Fibroblast of skin of scalp (primary cell): ENCODE data around the gene IGSF23. TPM values are rescaled to one million over a fixed set of nuclear protein-coding genes. Genes with fewer than 3 reads are reported as not detected.
A peak's percentile ranks its signal among the peaks of the same experiment; 100 is the strongest.

Experiments
- DNase-seq: peaks from one replicate; pipeline ENCODE4 v3.0.0-alpha.2; 2013
- polyA plus RNA-seq, 2 experiments: library from polyadenylated mRNA; unstranded; fragments of 120-200 nt; gene quantifications; one replicate each; pipeline ENCODE4 v1.2.1, GENCODE V29; 2013; ENCODE audit not compliant: insufficient read length in 2 of 2

Gene IGSF23, protein sequence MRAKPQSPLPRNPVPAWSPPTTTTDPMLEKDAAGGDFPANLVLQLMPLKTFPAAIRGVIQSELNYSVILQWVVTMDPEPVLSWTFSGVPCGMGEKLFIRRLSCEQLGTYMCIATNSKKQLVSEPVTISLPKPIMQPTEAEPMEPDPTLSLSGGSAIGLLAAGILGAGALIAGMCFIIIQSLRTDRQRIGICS
- 0.24 TPM for polyA plus RNA-seq (2013, experiment 1 of 2; ENCODE audit: insufficient read length)
- not detected for polyA plus RNA-seq (2013, experiment 2 of 2; ENCODE audit: insufficient read length)

DNA sequence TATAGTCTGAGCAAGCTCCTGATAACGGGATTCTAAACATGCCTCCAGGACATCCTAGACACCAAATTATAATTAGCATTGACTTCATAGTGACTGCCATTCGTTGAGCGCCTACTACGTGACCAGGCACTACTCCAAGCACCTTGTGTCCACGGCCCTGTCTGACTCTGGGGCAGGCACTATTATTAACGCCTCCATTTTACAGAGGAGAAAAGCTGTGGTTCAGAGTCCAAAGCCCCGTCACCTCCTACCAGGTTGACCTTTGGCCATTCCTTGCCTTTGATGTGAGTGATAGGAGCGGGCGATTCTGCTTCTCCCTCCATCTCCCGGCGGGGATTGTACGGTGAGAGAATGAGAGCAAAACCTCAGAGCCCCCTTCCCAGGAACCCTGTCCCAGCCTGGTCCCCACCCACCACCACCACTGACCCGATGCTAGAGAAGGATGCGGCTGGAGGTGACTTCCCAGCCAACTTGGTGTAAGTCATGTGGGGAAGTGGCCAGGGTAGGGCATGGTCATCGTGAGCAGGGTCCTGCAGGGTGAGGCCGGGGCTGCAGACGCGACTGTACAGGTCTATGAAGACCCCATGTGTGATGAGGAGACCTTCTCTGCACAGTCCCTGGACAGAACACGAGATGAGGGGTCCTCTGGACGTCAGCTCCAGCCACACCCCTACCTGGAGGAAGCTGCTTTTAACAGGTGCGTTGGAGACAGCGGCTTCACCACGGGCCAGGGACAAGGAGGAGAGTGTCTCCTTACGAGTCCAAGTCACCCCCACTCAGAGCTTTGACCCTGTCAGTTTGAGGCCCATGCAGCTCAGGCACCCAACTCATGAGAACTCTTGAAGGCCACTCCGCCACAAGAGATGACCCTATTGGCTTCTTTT lies at the start of gene IGSF23:
TSS of gene IGSF23 (plus strand) at position 269 of the 884 bp plus-strand sequence. CDS start at position 352, 83 bp downstream.
- DNase-seq, result no peak

DNA sequence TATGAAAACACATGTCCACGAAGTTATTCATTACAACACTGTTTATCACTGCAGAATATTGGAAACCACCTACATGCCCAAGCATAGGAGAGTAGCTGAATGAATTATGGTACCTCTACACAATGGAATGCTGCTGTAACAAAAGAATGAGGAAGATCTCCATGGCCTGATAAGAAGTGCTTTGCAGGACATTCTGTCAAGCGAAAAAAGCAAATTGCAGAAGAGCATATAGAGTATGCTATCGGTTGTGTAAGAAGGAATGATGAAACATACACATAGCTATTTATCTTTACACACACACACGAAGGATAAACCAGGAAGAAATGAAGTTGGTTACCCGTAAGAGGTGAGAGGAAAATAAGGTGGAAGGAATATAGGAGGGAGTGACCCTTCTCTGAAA lies 46.4 kb upstream of the IGSF23 start:
- no peak for DNase-seq

DNA sequence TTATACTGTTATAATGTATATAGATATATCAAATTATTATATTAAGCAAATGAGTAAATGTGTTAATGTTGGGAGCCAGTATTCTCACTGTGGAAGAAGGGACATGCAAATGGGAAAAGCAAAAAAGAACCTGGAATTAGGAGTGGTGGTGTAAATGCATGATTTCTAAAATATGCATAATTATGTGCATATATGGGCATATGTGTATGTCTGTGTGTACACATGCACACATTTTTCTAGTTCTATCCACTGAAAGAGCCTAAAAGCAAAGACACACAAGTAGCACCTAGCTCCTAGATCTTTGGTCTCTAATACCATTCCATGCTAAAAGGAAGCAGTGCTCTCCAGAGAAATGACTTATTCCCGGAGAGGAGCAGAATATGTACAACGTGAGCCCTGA lies 45.6 kb upstream of the IGSF23 start:
- DNase-seq, result no peak

DNA sequence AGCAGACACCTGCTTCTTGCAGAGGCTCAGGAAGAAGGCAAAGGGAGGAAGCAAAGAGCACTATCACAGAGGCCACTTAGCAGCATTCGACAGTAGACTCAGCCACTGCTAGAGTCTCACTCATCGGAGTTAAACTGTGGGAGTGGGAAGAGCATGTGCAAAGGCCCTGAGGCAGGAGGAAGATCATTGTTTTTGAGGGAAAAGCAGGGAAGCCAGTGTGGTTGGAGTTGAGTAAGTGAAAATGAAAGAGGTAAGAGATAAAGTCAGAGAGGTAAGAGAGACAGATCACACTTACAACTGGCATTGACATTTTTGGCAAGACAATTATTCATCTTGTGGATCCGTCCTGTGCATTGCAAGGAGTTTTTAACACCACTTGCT lies 42.8 kb upstream of the IGSF23 start:
- no peak for DNase-seq

DNA sequence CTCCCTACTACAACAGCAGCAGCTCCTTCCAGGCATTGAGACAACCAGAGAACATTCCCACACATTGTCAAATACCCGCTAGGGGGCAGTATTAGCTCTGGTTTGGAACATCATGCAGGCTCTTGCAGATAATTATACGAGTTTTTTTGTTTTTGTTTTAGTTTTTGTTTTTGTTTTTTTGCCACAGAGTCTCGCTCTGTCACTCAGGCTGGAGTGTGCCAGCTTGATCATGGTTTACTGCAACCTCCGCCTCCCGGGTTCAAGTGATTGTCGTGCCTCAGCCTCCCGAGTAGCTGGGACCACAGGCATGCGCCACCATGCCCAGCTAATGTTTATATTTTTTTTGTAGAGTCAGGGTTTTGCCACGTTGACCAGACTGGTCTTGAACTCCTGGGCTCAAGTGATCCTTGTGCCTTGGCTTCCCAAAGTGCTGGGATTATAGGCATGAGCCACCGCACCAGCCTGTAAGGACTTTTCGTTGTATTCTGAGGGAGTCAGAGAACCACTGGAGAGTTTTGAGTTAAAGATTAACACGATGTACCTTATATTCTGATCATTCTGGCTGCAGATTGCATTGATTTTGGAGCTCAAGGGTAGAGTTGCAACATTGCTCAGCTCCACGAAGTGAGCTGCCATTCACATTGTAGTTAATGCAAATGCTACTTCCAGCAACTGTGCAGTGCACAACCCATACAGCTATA lies 42.2 kb upstream of the IGSF23 start:
- DNase-seq, result peak; percentile 81

DNA sequence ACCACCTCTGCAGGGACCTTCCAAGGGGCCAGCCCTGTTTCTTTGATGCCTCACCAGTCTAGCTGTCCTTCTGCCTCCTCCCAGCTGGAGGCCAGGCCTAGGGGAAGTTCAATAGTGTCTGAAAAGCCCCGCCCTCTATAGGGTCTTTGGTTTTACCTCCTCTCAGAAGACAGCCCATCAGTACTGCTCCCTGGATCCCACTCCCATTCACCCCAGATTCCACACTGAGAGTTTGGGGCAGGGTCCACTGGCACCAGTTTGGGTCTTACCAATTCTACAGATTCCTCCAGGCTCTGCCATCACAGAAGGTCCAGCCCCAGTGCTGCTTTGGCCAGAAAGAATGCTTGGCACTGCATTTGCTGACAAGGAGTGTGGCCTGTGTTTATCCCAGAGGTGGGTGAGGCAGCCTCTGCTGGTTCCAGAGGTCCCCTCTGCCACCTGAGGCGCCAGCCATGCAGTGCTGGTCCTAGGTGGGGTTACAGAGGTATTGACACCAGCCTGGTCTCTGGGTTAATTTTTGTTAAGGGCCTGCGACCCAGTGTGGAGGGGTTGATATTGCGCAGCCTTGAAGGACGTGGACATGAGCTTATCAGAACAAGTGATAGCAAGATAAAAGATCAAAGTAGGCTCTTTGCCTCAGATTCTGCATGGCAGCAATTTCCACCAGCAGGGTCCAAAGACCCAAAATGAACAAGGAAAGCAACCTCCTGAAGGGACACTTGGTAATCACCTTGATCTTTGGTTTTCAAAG lies 41.4 kb upstream of the IGSF23 start:
- no peak for DNase-seq

DNA sequence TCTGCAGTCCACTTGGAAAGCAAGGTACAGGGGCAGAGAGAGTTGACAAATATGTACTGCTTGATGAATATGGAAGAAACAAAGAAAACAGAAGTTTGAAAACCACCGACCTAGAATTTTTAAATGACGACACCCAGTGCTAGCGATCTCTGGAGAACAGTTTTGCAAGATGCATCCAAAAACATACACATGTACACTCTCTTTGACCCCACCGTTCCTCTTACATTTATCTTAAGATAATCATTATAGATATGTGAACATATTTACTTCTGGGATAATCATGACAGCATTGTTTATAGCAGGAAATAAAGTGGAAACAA lies 40.8 kb upstream of the IGSF23 start:
- no peak for DNase-seq

DNA sequence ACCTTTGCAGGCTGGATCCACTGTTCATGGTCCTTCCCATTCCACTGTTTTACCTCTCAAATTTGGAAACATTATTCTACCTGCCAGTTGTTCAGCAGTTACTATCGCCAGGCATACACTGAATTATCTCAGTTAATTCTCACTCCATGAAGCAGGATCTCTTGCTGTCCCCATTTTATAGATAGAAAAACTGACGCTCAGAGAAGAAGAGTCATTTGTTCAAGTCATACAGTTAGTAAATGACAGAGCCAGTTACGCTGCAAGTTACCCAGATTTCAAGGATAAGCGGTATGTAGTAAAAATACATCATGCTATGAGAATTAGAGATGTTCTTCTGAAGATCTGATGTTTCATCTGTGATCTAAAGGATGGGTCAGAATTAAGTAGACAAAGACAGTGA lies 40.2 kb upstream of the IGSF23 start:
- no peak for DNase-seq

DNA sequence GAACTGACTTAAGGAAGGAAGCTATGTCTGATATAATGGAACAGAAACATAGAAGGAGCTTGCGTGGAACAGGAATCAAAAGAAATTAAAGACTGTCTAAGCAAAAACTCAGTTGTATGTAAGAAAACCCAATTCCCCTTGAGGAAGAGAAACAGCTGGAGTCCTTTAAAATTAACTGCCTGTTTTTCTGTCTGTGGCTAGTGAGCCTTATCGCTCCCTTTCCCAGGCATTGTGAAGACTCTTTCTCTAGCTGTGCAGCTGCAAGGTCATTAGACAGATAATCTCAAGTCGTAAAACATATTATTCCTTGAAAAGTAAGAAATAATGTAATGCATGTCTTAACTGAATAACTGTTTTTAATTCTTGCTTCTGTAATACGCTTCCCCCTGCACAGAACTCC lies 39.7 kb upstream of the IGSF23 start:
- no peak for DNase-seq

DNA sequence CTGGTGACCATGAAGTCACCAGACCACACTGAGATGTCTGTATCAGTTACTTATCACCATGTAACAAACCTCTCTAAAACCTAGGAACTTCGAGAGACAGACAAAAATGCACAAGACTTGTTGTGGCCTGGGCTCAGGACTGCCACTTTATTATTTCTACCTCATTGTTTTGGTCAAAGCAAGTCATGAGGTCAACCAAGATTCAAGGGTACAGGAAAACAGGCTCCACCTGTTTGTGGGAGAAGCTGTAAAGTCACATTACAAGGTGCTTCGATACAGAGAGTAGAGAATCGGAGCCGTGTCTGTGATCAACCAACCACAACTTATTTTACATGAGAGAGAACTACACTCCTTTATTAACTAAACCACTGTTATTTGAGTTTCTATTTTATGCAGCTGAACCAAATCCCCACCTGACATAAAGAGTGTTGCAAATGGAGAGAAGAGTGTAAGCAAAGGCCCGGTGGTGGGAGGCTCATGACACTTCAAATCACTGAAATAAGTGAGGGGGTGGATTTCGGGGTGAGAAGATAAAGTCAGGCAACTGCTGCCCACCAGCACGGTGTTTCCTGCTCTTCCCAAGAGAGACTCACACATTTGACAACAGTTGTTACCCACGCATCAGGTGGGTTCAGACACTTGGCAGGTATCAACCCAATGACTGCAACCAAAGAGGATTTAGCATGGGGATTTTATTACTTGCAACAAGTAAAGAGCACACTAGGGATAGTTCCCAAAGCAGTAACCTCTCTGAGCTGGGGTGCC lies 39.0 kb upstream of the IGSF23 start:
- DNase-seq, result no peak

DNA sequence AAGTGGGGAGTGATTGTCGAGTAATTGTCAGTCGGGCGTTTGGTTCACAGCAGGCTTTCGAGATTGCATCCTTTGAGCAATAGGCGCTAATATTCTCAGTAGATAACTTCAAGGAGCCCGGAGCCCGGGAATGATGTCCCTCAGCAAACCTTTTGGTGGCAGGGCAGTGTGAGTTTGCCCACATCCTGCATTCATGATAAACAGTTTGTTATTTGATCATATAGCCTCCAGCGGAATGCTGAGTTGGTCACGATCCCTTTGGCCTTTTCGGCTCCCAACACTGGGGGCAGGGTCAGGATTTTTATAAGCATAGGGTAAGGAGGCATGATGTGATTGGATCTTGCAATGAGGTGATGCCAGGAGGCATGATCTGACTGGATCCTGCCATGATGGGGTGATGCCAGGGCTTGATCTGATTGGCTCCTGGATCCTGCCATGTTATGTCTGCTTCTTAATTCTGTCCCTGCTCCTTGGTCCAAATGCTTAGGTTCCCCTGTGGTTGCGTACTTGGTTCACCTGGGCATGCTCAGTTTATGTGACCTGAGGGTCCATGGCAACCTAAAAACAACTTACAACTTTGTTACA lies 38.2 kb upstream of the IGSF23 start:
- DNase-seq, result no peak

DNA sequence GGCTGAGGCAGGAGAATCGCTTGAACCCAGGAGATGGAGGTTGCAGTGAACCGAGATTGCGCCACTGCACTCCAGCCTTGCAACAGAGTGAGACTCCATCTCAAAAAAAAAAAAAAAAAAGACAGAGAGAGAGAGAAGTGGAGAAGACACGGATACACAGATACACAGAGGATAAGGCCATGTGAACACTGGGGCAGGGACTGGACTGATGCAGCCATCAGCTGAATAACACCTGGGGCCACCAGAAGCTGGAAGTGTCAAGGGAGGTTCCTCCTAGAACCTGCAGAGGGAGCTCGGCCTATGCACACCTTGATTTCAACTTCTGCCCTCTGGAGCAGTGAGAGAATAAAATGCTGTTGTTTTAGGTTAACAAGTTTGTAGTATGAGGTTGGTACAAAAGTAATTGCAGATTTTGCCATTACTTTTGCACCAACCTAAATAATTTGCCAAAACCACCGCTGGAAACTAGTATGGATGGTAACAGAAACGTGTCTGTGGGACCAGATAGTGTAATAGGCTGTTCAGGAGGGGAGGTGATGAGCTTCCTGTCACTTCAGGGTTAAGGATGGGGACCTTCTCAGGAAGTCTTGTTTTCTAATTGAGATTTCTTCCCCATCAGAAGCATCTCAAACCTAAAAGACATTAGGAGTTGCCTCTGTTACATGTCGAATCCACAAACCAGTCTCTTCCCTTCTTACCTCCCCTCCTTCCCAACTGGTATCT lies 36.4 kb upstream of the IGSF23 start:
- peak; percentile 37 for DNase-seq

DNA sequence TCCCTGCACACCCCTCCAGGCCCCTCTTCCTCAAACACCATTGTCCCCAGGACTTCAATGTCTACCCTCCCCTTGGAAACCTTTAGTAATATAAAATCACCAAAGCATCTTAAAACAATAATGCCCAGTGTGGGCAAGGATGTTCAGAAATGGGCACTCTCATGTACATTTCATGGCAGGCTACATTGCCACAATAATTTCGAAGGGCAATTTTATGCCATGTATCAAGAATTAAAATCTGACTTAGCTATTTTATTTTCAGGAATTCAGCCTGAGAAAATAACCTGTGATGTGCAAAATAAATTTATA lies 35.8 kb upstream of the IGSF23 start:
- no peak for DNase-seq

DNA sequence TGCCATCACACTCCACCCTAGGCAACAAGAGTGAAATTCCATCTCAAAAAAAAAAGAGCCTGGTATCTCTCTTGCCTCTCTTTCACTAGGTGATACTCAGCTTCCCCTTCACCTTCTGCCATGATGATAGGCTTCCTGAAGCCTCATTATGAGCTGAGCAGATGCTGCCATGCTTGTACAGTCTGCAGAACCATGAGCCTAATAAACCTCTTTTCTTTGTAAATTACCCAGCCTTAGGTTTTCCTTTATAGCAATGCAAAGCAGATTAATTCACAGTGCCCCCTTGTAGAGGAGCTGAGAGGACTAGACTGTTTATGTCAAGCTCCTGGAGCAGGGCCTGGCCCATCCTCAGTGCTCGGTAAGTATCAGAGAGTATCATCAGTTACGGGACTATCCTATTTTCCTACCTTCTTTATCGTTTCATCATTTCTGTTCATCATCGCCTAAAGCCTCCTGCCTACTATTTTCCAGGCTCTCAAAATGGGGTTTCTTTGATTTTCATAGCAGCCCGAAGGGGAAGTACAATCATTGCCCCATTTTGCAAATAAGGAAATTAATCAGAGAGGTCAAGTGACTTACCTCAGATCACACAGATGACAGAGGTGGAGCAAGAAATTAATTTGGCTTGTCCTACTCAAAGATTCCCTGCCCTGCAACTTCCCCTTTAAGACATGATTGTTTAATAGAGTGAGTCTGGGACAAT lies 33.5 kb upstream of the IGSF23 start:
- no peak for DNase-seq

DNA sequence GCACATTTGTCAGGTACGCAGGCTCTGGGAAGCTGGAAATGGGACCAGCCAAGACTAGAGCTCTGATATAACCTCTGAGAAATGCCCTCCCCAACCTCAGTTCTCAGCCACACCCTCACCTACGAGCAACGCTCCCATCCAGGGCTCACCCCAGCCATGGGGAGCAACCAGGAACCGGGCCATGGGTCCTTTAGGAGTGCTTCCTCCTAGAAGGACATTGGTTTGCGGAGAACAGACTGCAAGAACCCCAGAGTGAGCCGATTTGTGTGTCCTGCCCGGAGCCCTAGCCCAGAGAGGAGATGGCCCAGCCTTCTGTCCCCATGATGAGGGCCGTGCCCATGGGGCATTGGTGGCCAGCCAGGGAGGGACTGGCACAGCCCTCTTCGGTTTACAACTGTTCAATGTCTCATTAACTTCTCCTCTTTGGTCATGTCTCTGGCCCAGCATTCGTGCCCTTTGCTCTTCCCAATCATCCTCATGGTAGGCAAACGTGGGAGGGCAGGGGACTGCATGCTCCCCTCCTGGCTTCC lies 32.9 kb upstream of the IGSF23 start:
- DNase-seq, result no peak

DNA sequence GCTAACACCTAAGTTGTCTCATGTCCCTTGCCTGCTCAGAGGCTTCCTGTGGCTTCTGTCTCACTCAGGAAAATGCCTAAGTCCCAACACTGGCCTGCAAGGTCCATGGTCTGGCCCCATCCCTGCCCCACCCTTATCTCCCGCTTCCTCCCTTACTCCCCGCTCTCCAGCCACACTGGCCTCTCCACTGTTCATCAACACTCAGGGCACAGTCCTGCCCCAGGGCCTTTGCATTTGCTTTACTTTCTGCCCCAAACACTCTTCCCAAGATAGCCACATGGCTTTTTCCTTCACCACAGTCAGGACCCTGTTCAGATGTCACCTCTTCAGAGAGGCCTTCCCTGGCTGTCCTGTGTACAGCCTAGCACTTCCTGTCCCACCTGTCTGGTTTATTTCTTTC lies 32.1 kb upstream of the IGSF23 start:
- no peak for DNase-seq

DNA sequence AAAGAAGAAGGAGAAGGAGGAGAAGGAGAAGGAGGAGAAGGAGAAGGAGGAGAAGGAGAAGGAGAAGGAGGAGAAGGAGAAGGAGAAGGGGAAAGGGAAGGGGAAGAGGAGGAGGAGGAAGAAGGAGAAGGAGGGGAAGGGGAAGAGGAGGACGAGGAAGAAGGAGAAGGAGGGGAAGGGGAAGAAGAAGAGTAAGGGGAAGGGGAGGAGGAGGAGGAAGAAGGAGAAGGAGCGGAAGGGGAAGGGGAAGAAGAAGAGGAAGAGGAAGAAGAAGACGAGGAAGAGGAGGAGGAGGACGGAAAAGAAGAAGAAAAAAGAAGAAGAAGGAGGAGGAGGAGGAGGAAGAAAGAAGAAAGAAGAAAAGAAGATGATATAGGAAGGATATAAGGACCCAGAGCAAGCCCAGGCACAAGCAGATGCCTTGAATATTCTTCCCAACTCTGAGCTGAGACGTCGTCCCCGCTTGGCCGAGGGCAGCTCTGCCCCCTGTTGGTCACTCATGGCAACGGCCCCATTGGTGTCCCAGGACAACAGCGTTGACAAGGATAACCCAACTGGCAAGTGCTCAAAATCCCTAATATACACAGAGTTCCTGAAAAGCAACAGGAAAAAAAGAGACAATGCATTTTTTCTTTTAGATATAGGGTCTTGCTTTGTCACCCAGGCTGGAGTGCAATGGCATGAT lies 30.6 kb upstream of the IGSF23 start:
- DNase-seq, result peak; percentile 38

DNA sequence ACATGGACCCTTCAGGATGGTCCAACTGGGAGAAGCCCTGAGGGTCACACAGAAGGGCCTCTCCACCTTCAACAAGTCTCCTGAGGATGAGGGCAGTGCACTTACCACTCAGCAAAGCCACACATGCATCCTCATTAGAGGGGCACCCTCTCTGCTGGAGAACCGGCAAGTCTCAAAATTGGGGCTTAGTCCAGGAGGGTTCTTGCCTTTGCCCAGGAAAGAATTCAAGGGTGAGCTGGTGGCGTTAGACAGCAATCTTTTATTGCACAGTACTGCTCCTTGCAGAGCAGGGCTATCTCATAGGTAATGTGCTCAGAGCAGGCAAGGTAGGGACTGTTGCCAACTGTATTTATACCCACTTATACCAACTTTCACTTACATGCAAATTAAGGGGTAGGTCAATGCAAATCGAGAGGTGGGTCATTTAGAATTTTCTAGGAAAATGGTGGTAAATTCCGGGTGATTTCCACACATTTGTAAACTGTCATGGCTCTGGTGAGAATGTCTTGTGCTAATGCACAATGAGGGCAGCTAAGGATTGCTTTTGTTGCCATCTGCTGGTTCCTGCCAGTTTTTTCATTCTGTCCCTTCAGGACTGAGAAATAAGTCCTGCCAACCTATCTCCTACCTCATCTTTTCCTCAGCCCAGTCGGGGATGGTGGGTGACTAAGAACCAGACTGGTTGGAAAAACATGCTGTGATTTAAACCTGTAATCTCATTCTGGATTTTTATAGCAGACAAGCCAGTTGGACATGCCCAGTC lies 27.8 kb upstream of the IGSF23 start:
- DNase-seq, result peak; percentile 44
